K562 (cell line): ENCODE results near the gene ADD3. TPM values are rescaled to one million over a fixed set of nuclear protein-coding genes. Genes with fewer than 3 reads are reported as not detected.

ENCODE experiments used
- ATAC-seq: fragments of 200-7000 bp; cut with Tn5 transposase; 3 replicates; pipeline ENCODE4 v1.9.1; 2020; ENCODE audit warnings: moderate library complexity
- BruUV-seq: library from RNA; stranded (reverse); fragments of 400-500 nt; replicated peaks from 2 replicates; lab custom pipeline; 2021; lab: Mats Ljungman, UMichigan
- CTCF ChIA-PET: fragments of 300-600 bp; formaldehyde crosslinking; extraction: SDS; loops from one replicate; lab custom pipeline; 2021; ENCODE audit warnings: low intra/inter-chr PET ratio; lab: Yijun Ruan, JAX
- POLR2A ChIA-PET: fragments of 300-600, 350-650 bp; sonication (Branson Sonifier 250); formaldehyde crosslinking; extraction: SDS; loops from one replicate; lab custom pipeline; 2021; ENCODE audit warnings: antibody characterized with exemption, inconsistent platforms; lab: Yijun Ruan, JAX
- DNase-seq, 4 experiments: peaks; one replicate each; pipeline versions ENCODE4 v3.0.0 to v3.0.0-alpha.2; 2011 to 2018; ENCODE audit warnings: low spot score in 3 of 4, mixed read lengths in 3 of 4; ENCODE audit errors: extremely low read depth in 1 of 4
- FAIRE-seq: peaks from 2 replicates; lab custom pipeline; 2011; peaks lifted over from hg19 to GRCh38; lab: Jason Lieb, UNC
- H2AFZ ChIP-seq: 2 replicates; pipeline ENCODE4 v1.6.0; 2011; ENCODE audit warnings: low read depth, low read length, control low read depth, inconsistent platforms
- H3K27ac ChIP-seq: fragments of 200-600 bp; 3 replicates; pipeline ENCODE4 v1.8.0; 2011; ENCODE audit warnings: low read depth, mild to moderate bottlenecking, control low read depth, inconsistent platforms, low read length, moderate library complexity, mixed read lengths; ENCODE audit errors: extremely low read depth
- H3K27me3 ChIP-seq, 2 experiments: fragments of 300-600 bp in 1 of 2; 2 replicates in 1 of 2; 3 replicates in 1 of 2; pipeline versions ENCODE4 v1.6.0 to v1.8.0; 2011; ENCODE audit warnings: inconsistent platforms in 2 of 2, low read length in 2 of 2, mild to moderate bottlenecking in 1 of 2, mixed read lengths in 1 of 2, moderate library complexity in 1 of 2; ENCODE audit not compliant: control insufficient read depth in 2 of 2, insufficient read depth in 2 of 2
- H3K36me3 ChIP-seq: fragments of 300-600 bp; 3 replicates; pipeline ENCODE4 v1.8.0; 2011; ENCODE audit warnings: mild to moderate bottlenecking, low read length, inconsistent platforms; ENCODE audit not compliant: control insufficient read depth, insufficient read depth
- H3K4me1 ChIP-seq, 2 experiments: fragments of 200-600 bp in 1 of 2; replicated peaks in 1 of 2; 2 replicates in 1 of 2; 3 replicates in 1 of 2; pipeline versions ENCODE4 v1.5.1 to v1.8.0; 2011; ENCODE audit warnings: inconsistent platforms in 2 of 2, low read length in 2 of 2, mild to moderate bottlenecking in 1 of 2, mixed read lengths in 1 of 2, moderate library complexity in 1 of 2; ENCODE audit not compliant: control insufficient read depth in 2 of 2, insufficient read depth in 2 of 2
- H3K4me2 ChIP-seq: 2 replicates; pipeline ENCODE4 v1.6.1; 2011; ENCODE audit warnings: low read length, control low read depth, inconsistent platforms, mixed read lengths; ENCODE audit not compliant: insufficient read depth
- H3K4me3 ChIP-seq: fragments of 200-600 bp; sonication (generic), shearing (Covaris generic); 2 replicates; pipeline ENCODE4 v1.5.1; 2016; ENCODE audit warnings: control low read depth, inconsistent platforms
- H3K79me2 ChIP-seq: fragments of 200-600 bp; 3 replicates; pipeline ENCODE4 v1.8.0; 2011; ENCODE audit warnings: low read length, inconsistent platforms; ENCODE audit not compliant: control insufficient read depth, insufficient read depth
- H3K9ac ChIP-seq, 2 experiments: 2 replicates each; pipeline versions ENCODE4 v1.6.0 to v1.6.1; 2011; ENCODE audit warnings: low read depth in 2 of 2, low read length in 2 of 2, control low read depth in 1 of 2, inconsistent platforms in 1 of 2, mild to moderate bottlenecking in 1 of 2, mixed read lengths in 1 of 2; ENCODE audit not compliant: insufficient read depth in 1 of 2
- H3K9me1 ChIP-seq: one replicate; pipeline ENCODE4 v1.6.0; 2011; ENCODE audit warnings: inconsistent platforms, mild to moderate bottlenecking, low read length, moderate library complexity; ENCODE audit not compliant: control insufficient read depth, insufficient read depth
- H3K9me3 ChIP-seq: replicated peaks from 2 replicates; pipeline ENCODE4 v1.5.1; 2011; ENCODE audit warnings: low read depth, low read length, inconsistent platforms; ENCODE audit not compliant: control insufficient read depth, insufficient read depth
- H4K20me1 ChIP-seq: replicated peaks from 2 replicates; pipeline ENCODE4 v1.6.1; 2011; ENCODE audit warnings: low read length, inconsistent platforms, mixed read lengths; ENCODE audit not compliant: control insufficient read depth, insufficient read depth
- ZBTB40 ChIP-seq, 2 experiments: fragments of 450-650 bp in 1 of 2; sonication (generic) in 1 of 2; formaldehyde crosslinking in 1 of 2; IDR thresholded peaks; 2 replicates each; pipeline versions ENCODE4 v1.7.1 to v1.9.0; 2016 to 2022; ENCODE audit warnings: inconsistent platforms in 1 of 2, mild to moderate bottlenecking in 1 of 2, missing genetic modification reagents in 1 of 2
- ZNF76 ChIP-seq: fragments of 250-450 bp; sonication (Bioruptor Pico); IDR thresholded peaks from 2 replicates; pipeline ENCODE4 v1.4.0; 2020; ENCODE audit warnings: mild to moderate bottlenecking, moderate library complexity, borderline replicate concordance
- ZSCAN29 ChIP-seq: fragments of 450-650 bp; IDR thresholded peaks from 2 replicates; pipeline ENCODE4 v1.6.1; 2017
- in situ Hi-C: fragments of 300-500 bp; cut with MboI; formaldehyde crosslinking; loops from 4 replicates; pipeline ENCODE4 v1.15.0; 2018; ENCODE audit warnings: inconsistent platforms, mixed read lengths
- intact Hi-C: fragments of 100-400 bp; cut with micrococcal nuclease; formaldehyde crosslinking; loops from 2 replicates; pipeline ENCODE4 v1.14.2; 2022
- polyA plus RNA-seq, 8 experiments: library from polyadenylated mRNA; depleted of rRNA in 4 of 8; stranded (reverse) in 5 of 8; unstranded in 3 of 8; fragments of >200 nt; fragmentation: Nextera tagmentation in 2 of 8; fragmentation: Illumina TruSeq in 1 of 8; extraction: Ambion mirVana in 2 of 8; extraction: Trizol in 1 of 8; gene quantifications; 2 replicates each; pipeline versions ENCODE4 v1.2.1 to v1.2.3, GENCODE V29; 2011 to 2014; ENCODE audit warnings: inconsistent platforms in 1 of 8, missing spikeins in 1 of 8
- total RNA-seq, 7 experiments: library from RNA; depleted of rRNA in 6 of 7; stranded (reverse); fragments of >200 nt in 6 of 7; fragmentation: Illumina TruSeq in 2 of 7; extraction: Trizol in 2 of 7; gene quantifications; 2 replicates each; pipeline versions ENCODE4 v1.2.1 to v1.2.3, GENCODE V29; 2011 to 2021; ENCODE audit warnings: low replicate concordance in 1 of 7
- TF ChIP-seq, protein P1 (sequence below): fragments of 250-450 bp; sonication (Bioruptor Pico); IDR thresholded peaks from 2 replicates; pipeline ENCODE4 v1.5.0; 2022; ENCODE audit warnings: mild to moderate bottlenecking

The ADD3 gene
- total and polyA plus RNA-seq, 9 of the 15 experiments (the other 6 are each of a cell fraction or from before 2014, with no cell fraction given): 13.2 to 125 (median 31.7) TPM

GRCh38 chr10:110039254-110039653 lies 31.5 kb downstream of the ADD3 start:
- H3K79me2 ChIP-seq: peaks cover 41% of the 10 kb centered on the region
- H3K9ac ChIP-seq: no peak overlapping the region
- no peak overlapping the region for H3K27ac ChIP-seq
- no peaks in the 10 kb centered on the region for H3K4me1 ChIP-seq
- in situ Hi-C loops (no loop called here), intact Hi-C loops (no loop called here)
- DNase-seq: no peak
- peak; percentile 48 for FAIRE-seq
- H3K4me2 ChIP-seq: no peak overlapping the region
- CTCF ChIA-PET: no interaction called here
- POLR2A ChIA-PET: interaction anchor here (0.8 to 0.9 kb wide), 4 partner anchors 10 to 35 kb away, joined by 3 to 6 read pairs (median 4); no protein-coding TSS in a partner anchor
- H4K20me1 ChIP-seq: no peaks in the 10 kb centered on the region
- ATAC-seq: peak; percentile 61; the same call in 2 of the 3 replicates
- TF ChIP-seq, protein P1, sequence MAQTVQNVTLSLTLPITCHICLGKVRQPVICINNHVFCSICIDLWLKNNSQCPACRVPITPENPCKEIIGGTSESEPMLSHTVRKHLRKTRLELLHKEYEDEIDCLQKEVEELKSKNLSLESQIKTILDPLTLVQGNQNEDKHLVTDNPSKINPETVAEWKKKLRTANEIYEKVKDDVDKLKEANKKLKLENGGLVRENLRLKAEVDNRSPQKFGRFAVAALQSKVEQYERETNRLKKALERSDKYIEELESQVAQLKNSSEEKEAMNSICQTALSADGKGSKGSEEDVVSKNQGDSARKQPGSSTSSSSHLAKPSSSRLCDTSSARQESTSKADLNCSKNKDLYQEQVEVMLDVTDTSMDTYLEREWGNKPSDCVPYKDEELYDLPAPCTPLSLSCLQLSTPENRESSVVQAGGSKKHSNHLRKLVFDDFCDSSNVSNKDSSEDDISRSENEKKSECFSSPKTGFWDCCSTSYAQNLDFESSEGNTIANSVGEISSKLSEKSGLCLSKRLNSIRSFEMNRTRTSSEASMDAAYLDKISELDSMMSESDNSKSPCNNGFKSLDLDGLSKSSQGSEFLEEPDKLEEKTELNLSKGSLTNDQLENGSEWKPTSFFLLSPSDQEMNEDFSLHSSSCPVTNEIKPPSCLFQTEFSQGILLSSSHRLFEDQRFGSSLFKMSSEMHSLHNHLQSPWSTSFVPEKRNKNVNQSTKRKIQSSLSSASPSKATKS (CRISPR knock-in tag): no peak
- TF ChIP-seq ZSCAN29: no peak
- no peak for TF ChIP-seq ZNF76 (CRISPR knock-in tag)
- no peak for TF ChIP-seq ZBTB40 (IDR thresholded peaks at IDR 0.05)
- no peak for TF ChIP-seq ZBTB40 (CRISPR knock-in tag; IDR thresholded peaks at IDR 0.05)
- no TSS peak for BruUV-seq
- no peaks in the 10 kb centered on the region for H3K36me3 ChIP-seq
- no peaks in the 10 kb centered on the region for H3K27me3 ChIP-seq
- no peaks in the 10 kb centered on the region for H3K9me1 ChIP-seq
- H3K4me3 ChIP-seq: no peak overlapping the region
- no peaks in the 10 kb centered on the region for H3K9me3 ChIP-seq
- H2AFZ ChIP-seq: no peak overlapping the region
